Inferior parietal cortex (tissue), 1 donor: ENCODE results near the gene HOXA7.

Experiments used
- DNase-seq: peaks from one replicate; pipeline ENCODE4 v3.0.0-alpha.2; 2016; ENCODE audit errors: extremely low spot score

HOXA7 gene

DNA sequence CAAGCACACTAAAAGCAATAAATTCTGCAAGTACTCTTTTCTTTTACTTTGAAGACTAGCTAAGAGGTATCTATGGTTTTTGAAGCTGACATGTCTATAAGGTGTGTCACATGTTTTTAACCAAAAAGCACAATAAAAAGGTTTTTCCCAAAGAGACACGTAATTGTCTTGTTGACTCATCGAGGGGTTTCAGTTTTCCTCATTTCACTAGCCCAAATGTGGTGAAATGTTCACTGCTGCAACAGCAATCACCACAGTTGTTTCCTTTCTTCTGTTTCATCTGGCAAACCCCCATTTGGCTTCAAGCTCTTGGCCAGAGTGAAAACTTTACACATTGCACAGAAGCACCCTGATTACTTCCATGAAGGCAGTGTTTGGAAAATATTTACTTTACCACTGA lies 22.1 kb downstream of the HOXA7 start:
- no peak for DNase-seq

DNA sequence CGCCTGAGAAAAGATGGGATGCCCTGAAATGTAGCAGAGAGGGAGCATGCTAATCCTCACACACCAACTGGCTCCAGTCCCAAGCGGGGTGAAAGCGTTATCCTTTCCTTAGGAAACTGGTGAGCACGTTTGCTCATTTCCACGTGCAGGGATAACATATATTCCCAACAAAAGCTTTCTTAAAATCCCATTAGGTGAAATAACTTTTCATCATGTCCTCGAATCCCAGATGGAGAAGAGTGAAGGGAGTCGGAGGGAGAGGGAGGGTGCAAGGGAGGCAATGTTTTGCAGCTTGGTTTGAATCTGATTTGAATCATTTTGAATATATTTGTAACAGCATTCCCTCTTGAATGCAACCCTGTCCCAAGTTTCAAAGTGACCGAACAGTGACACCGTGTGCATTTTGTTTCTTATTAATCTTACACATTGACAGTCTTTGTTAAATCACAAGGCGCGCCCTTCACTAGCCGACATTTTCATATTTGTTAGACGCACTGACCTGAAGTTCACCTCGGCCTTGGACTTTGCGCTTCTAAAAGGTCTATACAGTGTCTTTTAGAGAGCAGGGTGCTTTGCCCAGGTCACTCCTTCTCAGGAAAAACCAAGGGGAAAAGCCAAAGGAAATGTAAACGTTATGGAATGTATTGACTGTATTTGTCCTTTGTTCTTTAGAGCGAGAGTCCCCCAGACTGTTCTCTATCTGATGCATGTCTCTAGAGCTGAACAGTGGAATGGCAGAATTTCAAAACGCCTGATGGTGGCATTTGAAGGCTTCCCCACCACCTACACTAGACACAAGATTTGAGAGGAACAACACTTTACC lies 22.9 kb downstream of the HOXA7 start:
- no peak for DNase-seq

- DNase-seq = no peak
These were observed 23.5 kb downstream of the HOXA7 start for GRCh38 chr7:27132978-27133377.

DNA sequence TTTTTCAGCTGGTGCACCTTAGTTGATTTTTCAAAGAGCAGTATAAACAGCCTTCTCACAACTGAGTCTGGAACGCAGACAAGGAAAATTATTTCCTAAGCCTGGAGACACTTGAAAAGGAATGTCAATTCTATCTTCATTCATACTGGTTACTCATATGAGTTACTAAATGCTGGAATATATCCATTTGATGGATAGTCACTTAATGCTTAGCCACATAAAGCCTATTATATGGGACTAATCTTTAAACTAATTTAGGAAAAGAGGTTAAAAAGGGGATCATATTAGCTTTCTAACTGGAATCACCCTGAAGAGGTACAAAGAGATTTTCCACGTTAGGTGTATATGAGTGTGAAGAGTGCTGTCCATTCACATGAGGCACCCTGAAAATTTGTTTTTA lies 24.3 kb downstream of the HOXA7 start:
- DNase-seq = no peak

- DNase-seq = no peak
These were observed 25.1 kb downstream of the HOXA7 start for GRCh38 chr7:27131390-27131819.

GRCh38 chr7:27130540-27131389 lies 25.7 kb downstream of the HOXA7 start, which contains the start of gene HOXA4:
Gene HOXA4, minus strand, starts transcription at chr7:27130757. Its CDS starts 24 bp downstream, at chr7:27130733.
- no peak for DNase-seq

DNA sequence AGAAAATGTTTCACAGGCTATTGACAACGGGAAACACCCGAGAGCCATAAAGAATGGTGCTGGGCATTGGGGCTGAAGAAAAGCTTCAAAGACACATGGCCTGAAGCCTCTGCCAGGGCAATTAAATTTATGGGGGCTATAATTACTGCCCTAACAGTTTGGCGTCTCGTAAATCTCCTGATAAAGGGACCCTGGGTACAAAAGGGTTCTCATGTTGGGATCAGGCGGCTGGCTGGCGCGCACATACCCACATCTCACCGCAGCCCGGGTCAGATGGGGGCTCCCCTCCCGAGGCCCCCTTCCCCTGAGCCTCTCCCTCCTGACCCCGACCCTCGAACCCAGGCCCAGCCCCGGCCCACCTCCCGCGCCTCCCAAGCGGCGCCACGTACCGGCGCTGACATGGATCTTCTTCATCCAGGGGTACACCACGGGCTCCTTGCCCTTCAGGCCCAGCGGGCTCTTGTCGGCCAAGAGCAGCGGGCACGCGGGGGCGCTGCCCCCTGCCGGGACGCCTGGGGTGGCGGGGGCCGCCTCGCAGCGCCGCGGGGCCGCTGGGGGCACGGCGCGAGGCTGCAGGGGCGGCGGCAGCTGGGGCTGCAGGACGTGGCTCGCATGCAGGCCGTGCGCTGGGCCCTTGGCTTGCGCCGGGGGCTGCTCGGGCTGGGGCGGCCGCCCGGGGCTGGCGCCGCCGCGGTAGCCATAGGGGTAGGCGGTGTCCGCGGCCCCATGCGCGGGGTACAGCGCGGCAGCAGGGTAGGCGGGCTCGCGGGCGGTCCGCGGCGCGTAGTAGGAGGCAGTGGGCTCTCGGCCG lies 26.5 kb downstream of the HOXA7 start:
- DNase-seq = no peak

- DNase-seq = no peak
These were observed 27.4 kb downstream of the HOXA7 start for GRCh38 chr7:27128776-27129728.

- no peak for DNase-seq
These were observed 28.4 kb downstream of the HOXA7 start for GRCh38 chr7:27128034-27128433.

GRCh38 chr7:27126596-27127327 lies 29.7 kb downstream of the HOXA7 start:
- no peak for DNase-seq

GRCh38 chr7:27125986-27126394 lies 30.5 kb downstream of the HOXA7 start:
- no peak for DNase-seq

GRCh38 chr7:27124902-27125689 lies 31.4 kb downstream of the HOXA7 start:
- DNase-seq = no peak

DNA sequence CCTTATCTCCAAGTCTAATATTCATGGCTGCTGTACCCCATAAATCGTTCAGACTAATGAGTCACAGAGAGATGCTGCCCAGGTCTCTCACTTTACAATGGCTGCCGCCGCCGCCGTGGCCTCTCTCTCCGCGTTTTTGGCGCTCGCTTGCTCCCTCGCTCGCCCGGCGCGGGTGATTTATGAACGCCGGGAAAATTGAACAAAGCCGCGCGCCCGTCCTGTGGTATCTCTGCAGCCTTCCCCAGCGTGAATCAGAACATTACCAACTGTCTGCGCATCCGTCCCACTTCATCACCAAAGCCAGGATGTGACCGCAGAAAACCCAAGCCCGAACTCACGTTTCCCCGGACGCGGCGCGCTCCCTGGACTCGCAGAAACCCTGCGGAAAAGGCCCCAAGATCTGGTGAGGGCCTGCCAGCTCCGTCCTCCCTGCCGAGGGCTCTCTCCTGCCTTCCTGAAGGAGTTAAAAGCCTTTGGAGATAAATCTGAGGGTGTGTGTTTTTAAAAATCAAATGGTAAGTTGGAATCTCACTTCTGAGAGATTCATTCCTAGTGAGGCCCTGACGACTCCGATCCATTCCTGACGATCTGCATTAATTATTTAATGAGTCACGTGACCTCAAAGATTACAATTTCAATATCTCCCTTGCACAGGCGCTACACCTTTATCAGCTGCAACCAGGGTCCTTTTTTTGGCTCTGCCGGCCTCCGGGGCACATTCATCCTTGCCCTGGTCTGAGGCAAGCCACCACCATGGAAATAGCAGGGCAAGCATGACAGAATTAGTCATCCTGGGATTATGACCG lies 32.2 kb downstream of the HOXA7 start:
- DNase-seq = no peak

GRCh38 chr7:27123477-27124053 lies 32.9 kb downstream of the HOXA7 start:
- DNase-seq = no peak

DNA sequence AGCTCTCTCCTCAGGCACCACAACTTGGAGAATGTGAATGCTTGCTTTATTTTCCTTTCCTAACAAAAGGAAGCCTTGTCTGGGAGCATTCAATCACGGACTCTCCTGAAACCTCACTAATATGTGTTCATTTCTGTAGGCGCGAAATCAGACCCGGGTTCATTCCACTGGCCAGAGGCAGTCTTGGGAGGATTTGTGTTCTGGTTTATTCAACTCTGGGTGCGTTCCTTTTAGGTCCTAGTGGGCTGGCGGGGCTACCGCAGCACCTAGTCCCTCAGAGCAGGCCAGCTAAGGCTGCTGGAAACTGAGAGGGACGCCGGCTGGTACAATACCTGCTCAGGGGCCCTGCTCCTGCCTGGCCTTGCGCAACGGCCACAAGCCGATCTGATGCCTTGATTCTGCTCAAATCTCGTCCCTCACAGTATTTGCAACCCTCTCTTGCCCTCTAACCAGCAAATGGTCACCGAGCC lies 33.4 kb downstream of the HOXA7 start:
- no peak for DNase-seq

DNA sequence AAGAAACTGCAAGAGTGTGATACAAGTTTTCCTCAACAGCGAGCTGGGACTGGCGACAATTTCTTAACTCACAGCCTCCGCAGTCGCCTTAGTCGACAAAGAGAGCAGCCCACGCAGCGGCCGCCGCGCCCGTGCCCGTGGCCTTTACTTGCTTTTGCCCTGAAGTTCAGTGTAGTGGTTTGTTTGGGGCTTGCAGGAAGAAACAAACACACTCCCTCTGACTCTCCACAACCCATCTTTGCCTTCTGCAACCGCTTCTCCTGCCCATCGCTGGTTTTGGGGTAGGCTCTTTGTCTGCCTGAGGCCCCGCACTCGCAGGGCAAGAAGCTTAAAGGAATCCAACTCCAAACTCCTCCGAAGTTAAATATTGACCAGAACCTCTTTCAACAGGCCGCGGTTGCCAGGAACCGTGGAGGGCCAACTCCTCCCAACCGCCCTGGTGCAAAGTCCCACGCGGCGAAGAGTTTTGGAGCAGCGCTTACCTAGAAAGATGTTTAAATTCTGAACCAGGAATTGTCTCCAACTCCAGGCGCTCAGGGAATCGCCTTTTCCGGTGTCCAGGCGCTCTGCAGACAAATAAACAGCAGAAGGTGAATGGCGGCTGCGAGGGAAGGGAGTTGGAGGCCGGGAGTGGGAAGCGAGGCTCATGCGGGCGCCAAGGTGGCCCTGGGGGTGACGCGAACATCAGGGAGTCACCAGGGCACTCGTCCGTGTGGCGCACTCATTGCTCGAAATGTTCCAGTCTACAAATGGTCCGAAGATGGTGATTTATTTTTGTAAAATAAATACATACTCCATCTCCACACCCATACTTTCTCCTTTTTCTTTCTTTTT lies 34.2 kb downstream of the HOXA7 start:
- no peak for DNase-seq

- DNase-seq = no peak
These were observed 34.8 kb downstream of the HOXA7 start for GRCh38 chr7:27121684-27122076.
